Mucosa of descending colon (tissue), 3 donors: ENCODE data around the gene FAM222B. TPM values are rescaled to one million over a fixed set of nuclear protein-coding genes. Genes with fewer than 3 reads are reported as not detected.
A peak's percentile ranks its signal among the peaks of the same experiment; 100 is the strongest.

Experiments
- ATAC-seq: fragments of 200-7000 bp; cut with Tn5 transposase; one replicate; pipeline ENCODE4 v1.9.1; 2020; ENCODE audit warnings: mild to moderate bottlenecking, moderate library complexity
- DNase-seq, 3 donors: peaks; one replicate each; pipeline ENCODE4 v3.0.0-alpha.2; 2020
- H3K36me3 ChIP-seq: fragments of 200-600 bp; one replicate; pipeline ENCODE4 v1.8.0; 2021; ENCODE audit warnings: low read depth, mild to moderate bottlenecking
- H3K4me1 ChIP-seq: fragments of 200-600 bp; one replicate; pipeline ENCODE4 v1.8.0; 2021; ENCODE audit warnings: low read depth, mild to moderate bottlenecking
- H3K4me3 ChIP-seq: fragments of 200-600 bp; one replicate; pipeline ENCODE4 v1.8.0; 2021; ENCODE audit warnings: mild to moderate bottlenecking
- H3K9me3 ChIP-seq: fragments of 200-600 bp; one replicate; pipeline ENCODE4 v1.8.0; 2021; ENCODE audit warnings: mild to moderate bottlenecking
- intact Hi-C, 2 donors: fragments of 100-400 bp; cut with DNase I in 1 of 2; cut with micrococcal nuclease in 1 of 2; formaldehyde crosslinking; loops; one replicate each; pipeline versions ENCODE4 v1.11.0 to v1.11.1; 2022; cut with DNase I, micrococcal nuclease
- total RNA-seq, 3 donors: library from RNA; stranded (reverse); fragmentation: NEBNext Ultra II Directional in 2 of 3; extraction: Animal tissue kit (Norgen Biotek cat#: 25700) in 2 of 3; gene quantifications; one replicate each; pipeline versions ENCODE4 v1.2.1 to v1.2.4, GENCODE V29; 2021 to 2023
- TF ChIP-seq, protein P1 (sequence below): fragments of 200-600 bp; IDR thresholded peaks from one replicate; pipeline ENCODE4 v1.8.0; 2022; ENCODE audit warnings: antibody characterized with exemption, mild to moderate bottlenecking
- donor health status: DM: no; HTN: no; CAD: no; lungs with moderate emphysema.
- donor health status: DM: no; HTN: no; CAD: no.
- donor health status: DM: no; HTN: yes; CAD: no.

FAM222B gene
- total RNA-seq, 3 donors from 2014 or later = 25.3 to 40.0 (median 30.0) TPM

DNA sequence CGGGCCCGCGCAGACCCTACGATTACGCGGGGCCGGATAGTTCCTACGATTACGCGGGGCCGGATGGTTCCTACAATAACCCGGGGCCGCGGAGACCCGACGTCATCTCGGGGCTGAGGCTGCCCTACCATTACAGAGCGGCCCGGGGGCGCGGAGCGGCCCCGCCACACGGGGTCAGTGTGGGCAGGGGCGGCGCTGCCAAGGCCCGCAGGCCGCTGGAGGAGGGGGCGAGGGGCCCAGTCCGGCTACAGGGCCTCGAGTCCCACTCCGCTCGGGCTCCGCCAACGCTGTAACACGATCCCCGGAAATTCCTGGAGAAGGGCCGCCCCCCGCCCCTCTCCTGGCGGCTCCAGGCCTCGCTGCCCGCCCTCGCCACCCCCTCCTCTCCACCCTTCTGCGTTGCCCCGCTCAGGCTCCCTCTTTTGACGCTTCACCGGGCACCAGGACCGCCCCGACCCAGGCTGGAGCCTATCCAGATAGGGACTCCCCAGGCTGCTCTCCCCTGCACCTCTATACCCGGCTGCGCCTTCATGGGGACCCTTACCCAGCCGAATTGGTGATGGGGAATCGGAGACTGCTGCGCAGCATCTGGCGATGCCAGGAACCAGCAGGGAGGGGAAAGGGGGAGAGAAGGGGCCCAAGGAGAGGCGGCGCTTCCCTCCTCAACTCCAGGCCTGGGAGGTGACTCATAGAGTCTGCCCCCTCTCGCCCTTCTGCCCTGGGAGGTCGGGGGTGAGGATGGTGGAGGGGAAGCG is 124.8 kb downstream of the FAM222B start, which contains the start of gene RAB34:
Gene RAB34 (minus strand): TSS at position 291 of the 755 bp plus-strand sequence. CDS start 602 bp downstream, outside the sequence.
- ATAC-seq (no peak), DNase-seq (peak; percentile 50 to 79 (median 70))
- intact Hi-C loops = no loop called here
- peak within 1 kb of the TSS; percentile 24 for H3K4me3 ChIP-seq
- H3K4me1 ChIP-seq = peaks cover 31% of the 10 kb centered on the region
- TF ChIP-seq, protein P1, sequence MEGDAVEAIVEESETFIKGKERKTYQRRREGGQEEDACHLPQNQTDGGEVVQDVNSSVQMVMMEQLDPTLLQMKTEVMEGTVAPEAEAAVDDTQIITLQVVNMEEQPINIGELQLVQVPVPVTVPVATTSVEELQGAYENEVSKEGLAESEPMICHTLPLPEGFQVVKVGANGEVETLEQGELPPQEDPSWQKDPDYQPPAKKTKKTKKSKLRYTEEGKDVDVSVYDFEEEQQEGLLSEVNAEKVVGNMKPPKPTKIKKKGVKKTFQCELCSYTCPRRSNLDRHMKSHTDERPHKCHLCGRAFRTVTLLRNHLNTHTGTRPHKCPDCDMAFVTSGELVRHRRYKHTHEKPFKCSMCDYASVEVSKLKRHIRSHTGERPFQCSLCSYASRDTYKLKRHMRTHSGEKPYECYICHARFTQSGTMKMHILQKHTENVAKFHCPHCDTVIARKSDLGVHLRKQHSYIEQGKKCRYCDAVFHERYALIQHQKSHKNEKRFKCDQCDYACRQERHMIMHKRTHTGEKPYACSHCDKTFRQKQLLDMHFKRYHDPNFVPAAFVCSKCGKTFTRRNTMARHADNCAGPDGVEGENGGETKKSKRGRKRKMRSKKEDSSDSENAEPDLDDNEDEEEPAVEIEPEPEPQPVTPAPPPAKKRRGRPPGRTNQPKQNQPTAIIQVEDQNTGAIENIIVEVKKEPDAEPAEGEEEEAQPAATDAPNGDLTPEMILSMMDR = no peak
- H3K36me3 ChIP-seq = peaks cover 3% of the 10 kb centered on the region
- no peaks in the 10 kb centered on the region for H3K9me3 ChIP-seq

DNA sequence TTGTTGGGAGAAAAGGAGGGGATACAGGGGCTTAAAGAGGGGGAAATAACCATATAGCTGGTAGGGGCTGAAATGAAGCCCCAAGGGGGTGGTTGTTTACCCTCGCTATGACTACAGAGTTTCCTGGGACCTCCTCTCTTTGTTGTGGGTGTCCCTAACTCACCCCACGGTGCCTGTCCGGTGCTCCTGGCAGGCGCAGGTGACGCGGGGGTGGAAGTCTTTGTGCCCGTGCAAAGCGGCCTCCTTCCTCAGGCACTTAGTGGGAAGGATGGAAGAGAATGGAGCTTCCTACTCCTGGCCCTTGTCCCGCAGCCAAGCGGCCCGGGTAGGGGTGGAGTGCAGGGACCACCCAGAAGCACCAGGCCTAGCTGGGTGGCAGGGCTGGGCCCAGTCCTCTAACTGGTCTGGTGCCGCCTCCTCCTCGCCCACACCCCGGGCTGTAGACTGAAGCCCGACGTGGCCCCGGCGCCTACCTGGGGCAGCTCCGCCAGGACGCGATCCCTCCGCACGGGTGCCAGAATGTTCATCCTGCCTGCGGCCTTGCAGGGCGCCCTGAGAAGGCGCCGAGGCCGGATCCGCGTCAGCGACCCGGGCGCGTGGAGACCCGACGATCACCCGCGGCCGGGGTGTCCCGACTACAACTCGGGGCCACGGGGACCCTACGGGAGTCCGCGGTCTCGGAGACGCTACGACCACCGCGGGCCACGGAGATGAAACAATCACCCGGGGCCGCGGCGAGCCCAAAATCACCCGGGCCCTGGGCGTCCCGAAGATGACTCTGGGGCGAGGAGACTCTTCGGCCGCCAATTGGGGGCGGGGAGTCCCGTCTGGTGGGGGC is 125.6 kb downstream of the FAM222B start:
- Histone ChIP-seq H3K36me3 (peaks cover 3% of the 10 kb centered on the region), H3K4me1 (peaks cover 23% of the 10 kb centered on the region), H3K4me3 (peak overlapping the region; percentile 24), H3K9me3 (no peaks in the 10 kb centered on the region)
- peak in 2 of 3 donors; percentile 57 to 72 for DNase-seq
- ATAC-seq = no peak
- TF ChIP-seq, protein P1 = no peak
- intact Hi-C loops = no loop called here

DNA sequence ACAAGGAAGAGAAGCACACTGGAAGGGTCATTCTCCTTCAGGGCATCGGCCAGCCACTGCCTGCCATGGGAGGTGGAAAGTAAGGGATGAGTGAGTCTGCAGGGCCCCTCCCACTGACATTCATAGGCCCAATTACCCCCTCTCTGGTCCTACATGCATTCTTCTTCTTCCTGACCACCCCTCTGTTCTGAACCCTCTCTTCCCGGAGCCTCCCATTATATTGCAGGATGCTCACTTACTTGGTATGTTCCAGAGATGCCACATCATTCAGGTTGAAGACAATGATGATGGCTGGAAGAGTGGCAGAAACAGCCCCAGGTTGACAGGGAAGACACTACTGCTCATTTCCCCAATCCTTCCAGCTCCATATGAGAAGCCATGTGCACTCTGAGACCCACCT is 127.4 kb downstream of the FAM222B start:
- peaks cover 11% of the 10 kb centered on the region for H3K4me1 ChIP-seq
- no peak for DNase-seq
- peaks cover 3% of the 10 kb centered on the region for H3K36me3 ChIP-seq
- TF ChIP-seq, protein P1 = no peak
- ATAC-seq = no peak
- intact Hi-C loops = no loop called here
- no peak overlapping the region for H3K4me3 ChIP-seq
- no peaks in the 10 kb centered on the region for H3K9me3 ChIP-seq

DNA sequence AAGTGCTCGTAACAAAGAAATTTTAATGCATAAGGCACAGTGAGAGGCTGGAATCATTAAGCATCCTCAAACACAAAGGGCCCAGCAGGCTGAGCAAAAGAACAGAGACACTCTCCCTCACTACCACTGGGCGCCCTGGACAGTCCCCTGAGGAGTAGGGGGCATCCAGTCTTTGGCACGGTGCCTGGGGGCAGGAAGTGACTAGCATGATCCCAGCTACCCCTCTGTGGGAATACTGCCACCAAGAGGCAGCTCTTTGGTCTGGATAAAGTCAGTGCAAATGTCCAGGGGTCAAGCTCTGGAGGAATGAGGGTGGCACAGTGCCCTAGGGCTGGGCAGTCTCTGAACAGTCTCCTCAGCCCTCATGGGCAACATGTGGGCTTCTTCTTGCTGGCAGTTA is 128.3 kb downstream of the FAM222B start:
- DNase-seq (peak in 1 of 3 donors; percentile 53), ATAC-seq (no peak)
- peaks cover 17% of the 10 kb centered on the region for H3K4me1 ChIP-seq
- intact Hi-C loops = no loop called here
- TF ChIP-seq, protein P1 = no peak
- H3K9me3 ChIP-seq = no peaks in the 10 kb centered on the region
- no peak overlapping the region for H3K4me3 ChIP-seq
- H3K36me3 ChIP-seq = no peaks in the 10 kb centered on the region

DNA sequence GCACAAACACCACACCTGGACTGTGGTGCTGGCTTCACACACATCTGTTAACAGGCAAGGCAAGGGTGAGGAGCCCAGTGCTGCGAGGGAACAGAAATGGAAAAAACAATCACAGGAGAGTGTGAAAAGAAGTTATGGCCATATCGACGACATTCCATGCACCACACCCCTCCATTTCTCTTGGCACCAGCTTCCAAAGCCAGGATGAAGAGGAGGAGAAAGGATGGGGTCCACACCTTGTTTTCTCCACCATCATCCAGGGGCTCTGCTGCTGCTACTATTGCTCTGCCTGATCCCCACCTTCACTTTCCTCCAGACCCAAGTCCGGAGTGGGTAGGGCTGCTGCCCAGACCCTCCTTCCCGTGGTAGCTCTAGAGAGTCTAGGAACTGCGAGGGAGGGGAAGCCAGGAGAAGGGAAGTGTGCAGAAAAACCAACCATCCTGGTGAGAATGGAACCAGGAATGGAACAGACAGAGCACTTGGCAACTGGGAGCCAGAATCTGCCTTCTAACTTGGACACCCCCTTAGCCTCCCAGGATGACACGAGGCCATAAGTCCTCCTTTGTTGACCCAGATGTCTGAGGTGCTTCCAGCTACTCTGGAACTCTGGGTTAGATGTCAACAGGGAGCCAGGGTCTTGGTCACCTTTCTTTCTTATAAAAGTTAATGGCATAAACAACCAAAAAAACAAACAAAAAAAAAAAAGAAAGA is 129.7 kb downstream of the FAM222B start:
- TF ChIP-seq, protein P1 = no peak
- Histone ChIP-seq H3K36me3 (no peaks in the 10 kb centered on the region), H3K9me3 (no peaks in the 10 kb centered on the region), H3K4me1 (peaks cover 9% of the 10 kb centered on the region), H3K4me3 (no peak overlapping the region)
- intact Hi-C loops = no loop called here
- DNase-seq (peak in 2 of 3 donors; percentile 16 to 19), ATAC-seq (no peak)
